Stimulated activated CD4-positive, alpha-beta T cell treated with anti-CD3 and anti-CD28 coated beads, Interleukin-4, amount 100 ng/mL, for 1 hour (primary cell): Measurements from ENCODE around the gene TEKT2.
A peak's percentile ranks its signal among the peaks of the same experiment; 100 is the strongest.

Experiments used
- DNase-seq: peaks from one replicate; pipeline ENCODE4 v3.0.0-alpha.2; 2020

TEKT2 gene

DNA sequence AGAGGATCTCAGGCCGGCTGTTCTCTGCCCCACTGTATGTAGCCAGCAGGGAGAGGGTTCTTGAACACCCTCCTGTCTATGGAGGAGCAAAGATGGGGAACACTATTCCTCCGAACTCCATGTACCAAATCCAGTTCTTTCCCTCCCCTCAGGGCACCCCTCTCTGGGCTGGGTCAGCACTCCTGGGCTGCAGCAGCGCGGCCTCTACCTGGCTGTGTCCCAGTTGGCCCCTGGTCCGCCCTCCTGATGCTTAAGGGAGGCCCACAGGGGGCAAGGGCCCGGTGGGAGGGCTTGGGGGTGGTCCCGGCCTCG lies 4.3 kb downstream of the TEKT2 start:
- DNase-seq: no peak

DNA sequence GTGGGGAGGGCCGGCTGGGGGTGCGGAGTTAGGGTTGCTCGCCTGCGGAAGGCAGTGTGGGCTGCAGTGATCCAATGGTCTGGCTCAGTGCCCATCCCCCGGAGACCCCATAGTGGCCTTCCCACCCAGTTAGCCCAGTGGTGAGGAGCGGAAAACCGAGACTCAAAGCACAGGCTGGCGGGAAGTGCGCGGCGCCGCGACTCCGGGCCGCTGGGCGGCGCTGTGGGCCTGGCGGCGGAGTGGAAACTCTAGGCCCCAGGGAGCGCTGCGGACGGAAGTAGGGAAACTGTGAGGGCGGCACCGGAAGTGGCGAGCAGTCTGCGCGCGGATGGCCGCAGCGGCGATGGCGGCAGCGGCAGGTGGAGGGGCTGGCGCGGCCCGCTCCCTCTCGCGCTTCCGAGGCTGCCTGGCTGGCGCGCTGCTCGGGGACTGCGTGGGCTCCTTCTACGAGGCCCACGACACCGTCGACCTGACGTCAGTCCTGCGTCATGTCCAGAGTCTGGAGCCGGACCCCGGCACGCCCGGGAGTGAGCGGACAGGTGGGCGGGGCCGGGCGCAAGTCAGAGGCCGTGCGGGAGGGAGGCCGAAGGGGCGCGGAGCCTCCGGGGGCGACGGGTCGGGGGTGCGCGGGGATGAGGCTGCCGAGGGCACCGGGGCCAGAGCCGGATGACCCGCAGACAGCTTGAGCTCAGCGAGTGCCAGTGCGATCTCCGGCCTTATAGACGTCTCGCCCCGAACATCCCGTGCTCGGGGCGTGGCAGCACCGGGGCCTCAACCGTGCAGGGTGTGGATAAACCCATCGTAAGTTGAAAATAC lies 4.9 kb downstream of the TEKT2 start, which contains the start of gene ADPRS:
ADPRS (plus strand) TSS at position 316 of the 816 bp plus-strand sequence; CDS start at position 329, 13 bp downstream.
- peak; percentile 90 for DNase-seq

DNA sequence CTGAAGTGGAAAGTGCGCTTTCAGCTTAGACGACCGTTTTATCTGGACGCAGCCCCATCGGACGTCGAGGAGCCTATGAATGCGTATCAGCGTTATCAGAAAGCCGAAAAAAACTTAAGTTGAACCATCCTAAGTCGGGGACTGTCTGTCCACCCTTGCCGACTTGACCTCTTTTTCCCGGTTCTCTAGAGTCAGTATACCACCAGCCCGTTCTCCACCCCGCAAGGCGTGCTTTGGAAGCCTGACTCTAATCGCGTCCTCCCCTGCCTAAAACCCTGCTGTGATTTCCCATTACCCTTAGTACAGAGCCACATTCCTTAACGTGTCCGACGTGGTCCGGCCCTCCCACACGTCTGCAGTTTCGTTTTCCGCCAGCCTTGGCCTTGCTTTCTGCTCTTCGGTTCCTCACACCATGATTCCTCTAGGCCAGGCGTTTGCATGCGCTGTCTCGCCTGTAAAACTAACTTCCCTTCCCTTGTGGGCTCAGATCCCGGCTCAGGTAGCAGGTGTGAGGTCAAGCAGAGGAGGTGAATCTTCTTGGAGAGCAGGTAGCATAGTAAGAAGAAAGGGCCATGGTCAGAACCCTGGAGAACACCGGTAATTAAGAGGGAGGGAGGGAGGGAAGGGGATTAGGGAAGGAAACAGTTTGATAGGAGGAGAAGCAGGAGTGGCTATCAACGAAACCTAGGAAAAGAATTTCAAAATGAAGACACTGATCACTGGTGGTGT lies 5.7 kb downstream of the TEKT2 start:
- DNase-seq: no peak

DNA sequence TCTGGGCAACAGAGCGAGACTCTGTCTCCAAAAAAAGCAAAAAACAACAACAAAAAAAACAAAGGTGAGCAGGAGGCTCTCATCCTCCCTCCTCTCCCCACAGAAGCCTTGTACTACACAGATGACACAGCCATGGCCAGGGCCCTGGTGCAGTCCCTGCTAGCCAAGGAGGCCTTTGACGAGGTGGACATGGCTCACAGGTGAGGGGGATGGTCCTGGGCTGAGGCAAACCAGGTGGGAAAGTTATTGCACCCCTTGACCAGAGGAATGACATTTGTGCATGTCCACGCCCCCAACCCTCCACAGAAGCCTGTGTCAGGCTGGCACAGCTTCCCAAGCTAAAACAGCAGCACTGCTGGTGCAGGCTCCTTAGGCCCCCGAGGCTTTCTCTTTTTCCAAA lies 7.2 kb downstream of the TEKT2 start:
- no peak for DNase-seq

DNA sequence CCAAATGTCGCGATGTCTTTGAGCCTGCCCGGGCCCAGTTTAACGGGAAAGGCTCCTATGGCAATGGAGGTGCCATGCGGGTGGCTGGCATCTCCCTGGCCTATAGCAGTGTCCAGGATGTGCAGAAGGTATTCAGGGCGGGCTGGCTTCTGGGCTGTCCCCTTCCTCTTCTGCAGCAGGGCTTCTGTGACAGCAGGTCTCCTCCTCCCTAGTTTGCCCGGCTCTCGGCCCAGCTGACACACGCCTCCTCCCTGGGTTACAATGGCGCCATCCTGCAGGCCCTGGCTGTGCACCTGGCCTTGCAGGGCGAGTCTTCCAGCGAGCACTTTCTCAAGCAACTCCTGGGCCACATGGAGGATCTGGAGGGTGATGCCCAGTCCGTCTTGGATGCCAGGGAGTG lies 7.8 kb downstream of the TEKT2 start:
- DNase-seq: no peak

DNA sequence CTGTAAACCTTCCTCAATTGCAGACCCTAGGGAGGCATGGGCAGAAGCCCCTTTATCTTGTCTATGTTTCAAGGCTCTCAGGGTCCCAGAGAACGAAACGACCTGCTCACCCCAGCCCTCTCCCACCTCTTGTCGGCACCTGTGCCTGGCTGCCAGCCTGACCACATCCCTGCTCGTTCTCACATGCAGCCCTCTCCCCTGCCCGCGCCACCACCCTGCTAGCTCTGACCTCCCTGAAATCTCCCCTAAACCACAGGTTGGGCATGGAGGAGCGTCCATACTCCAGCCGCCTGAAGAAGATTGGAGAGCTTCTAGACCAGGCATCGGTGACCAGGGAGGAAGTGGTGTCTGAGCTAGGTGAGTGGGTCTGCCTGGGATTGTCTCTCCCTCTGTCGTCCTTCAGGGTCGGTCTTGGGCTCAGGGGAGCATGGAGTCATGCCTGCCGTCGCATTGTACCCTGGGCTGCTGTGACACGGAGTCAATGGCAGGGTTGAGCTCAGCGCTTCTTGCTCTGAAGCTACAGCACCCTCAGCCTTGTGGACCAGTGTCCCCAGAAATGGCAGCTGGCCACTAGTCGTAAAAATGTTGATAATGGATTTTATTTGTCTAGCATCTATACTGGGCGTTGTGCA lies 8.4 kb downstream of the TEKT2 start:
- no peak for DNase-seq

DNA sequence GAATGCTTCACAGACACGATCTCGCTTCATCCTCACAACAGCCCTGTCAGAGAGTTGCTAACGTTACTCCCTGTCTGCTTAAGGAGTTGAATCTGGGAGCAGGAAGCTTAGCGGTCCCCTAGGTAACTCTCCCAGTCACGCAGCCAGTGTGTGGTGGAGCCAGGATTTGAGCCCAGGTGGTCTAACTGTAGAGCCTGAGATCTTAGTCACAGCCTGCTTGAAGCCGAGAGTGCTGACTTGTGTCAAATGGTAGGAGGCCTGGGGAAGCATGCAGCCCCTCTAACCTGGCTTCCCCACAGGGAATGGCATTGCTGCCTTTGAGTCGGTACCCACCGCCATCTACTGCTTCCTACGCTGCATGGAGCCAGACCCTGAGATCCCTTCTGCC lies 8.9 kb downstream of the TEKT2 start:
- no peak for DNase-seq

DNA sequence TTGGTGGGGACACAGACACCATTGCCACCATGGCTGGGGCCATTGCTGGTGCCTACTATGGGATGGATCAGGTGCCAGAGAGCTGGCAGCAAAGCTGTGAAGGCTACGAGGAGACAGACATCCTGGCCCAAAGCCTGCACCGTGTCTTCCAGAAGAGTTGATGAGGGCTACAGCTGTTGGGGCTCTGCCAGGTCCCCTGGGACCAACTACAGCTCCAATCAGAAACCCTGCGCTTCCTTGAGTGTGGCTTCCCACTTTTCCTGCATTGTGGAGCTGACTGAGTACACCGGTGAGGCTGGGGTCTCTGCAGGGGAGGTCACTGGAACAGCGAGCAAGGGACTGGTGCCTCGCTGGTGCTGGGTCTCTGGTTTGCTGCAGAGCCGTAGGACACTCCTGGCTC lies 9.3 kb downstream of the TEKT2 start:
- no peak for DNase-seq

DNA sequence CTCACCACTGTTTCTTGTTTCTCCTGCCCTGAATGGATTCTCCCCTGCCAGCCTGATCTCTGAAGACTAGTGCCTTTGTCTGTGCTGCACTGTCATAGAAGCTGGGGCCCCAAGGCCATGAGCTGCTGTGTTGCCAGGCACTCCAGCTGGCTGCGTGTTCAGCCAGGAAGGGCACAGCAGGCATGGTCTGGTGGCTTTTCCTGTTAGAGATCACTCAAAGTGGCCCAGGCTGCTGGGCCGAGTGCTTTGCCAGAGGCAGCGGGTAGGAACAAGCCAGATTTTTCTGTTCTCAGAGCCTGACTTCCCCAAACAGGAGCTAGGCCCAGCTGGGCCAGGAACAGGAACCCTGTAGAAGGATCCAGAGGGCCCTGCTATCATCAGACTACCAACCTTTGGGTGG lies 10.0 kb downstream of the TEKT2 start:
- DNase-seq: no peak

DNA sequence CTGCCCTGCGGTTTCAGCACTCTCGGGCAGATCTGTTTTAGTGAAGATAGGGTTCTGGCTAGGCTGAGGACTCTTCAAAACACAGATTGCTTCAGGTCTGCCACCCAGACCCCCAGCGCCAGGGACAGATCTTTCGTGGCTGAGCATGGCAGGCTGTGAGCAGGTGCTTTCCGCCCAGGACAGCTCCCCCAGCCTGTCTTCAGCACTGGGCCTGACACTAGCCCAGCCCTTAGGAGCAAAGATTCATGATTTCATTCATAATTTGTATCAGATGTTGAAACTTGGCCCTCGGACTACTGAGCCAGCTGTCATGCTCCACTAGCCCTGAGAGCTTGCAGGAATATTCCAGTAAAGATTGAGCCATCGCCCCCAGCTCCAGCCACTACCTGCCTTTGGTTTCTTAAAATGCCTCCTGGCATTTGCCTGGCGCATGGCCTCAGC lies 10.7 kb downstream of the TEKT2 start:
- DNase-seq: no peak

DNA sequence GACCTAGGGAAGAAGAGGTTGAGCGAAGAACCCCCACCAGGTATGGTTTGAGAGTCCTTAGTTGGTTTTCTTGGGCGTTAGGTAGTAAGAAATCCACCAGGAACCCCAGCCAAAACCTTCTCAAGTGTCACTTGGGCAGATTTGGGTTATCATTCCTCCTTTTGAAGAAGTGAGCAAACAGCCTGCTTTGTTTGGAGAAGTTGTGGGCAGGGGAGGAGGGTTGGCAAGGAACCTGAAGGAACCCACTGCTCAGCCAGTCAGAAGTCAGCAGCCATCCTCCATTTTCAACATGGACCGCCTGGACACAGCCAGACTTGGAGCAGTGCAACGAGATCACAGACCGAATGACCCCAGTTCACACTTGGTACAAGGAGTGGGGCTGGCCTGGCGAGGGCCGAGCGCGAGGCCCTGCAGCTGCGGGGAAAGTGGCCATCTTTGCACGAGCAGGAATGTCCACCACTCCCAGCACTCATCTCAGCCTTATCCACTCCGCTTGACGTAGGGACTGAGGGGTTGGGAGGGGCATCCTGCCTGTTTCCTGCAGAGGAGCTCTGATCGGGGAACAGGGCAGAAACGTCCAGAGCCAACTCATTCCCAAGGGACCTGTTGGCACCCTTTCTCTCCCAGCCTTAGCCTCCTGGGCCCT lies 12.0 kb downstream of the TEKT2 start:
- DNase-seq: no peak

DNA sequence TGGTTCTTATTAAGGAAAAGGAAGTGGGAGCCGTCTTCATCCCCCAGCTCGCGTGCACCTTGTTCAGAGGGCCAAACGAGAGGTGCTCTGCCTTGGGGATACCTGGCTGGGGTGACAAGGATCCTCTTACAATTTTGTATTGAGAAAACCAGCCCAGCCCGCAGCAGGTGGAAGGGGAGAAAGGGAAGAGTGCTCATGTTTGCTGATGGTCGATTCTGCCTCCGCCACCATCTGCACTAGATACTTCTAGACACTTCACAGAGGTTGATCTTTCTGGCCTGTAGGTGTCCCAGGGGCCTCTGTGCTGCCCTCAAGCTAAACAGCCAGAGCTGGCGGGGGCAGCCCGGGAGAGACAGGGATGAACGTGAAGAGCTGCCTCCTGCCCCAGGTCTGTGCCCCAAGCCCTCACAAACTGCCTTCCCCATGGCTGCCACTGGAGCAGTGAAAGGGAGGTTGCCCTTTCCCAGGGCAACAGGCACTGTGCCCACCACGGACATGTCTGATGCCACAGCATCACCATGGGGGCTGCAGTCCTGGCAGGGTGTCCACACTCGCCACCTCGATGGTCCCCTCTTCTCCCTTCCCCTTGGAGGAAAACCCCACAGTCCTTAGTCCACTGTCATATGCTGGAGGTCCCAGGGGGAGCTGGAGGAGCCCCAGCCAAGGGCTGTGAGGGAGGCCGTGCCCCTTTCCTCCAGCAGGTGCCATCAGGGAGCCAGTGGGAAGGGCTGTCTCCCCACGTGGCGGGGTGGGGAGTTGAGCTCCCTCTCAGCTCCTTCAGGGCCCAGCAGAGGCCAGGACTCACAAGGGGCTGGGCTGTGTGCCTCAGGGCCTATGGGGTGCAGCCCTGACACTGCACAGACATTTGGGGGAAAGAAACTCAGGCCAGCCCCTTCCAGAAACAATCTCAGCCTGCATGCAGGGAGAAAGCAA lies 12.9 kb downstream of the TEKT2 start:
- no peak for DNase-seq

DNA sequence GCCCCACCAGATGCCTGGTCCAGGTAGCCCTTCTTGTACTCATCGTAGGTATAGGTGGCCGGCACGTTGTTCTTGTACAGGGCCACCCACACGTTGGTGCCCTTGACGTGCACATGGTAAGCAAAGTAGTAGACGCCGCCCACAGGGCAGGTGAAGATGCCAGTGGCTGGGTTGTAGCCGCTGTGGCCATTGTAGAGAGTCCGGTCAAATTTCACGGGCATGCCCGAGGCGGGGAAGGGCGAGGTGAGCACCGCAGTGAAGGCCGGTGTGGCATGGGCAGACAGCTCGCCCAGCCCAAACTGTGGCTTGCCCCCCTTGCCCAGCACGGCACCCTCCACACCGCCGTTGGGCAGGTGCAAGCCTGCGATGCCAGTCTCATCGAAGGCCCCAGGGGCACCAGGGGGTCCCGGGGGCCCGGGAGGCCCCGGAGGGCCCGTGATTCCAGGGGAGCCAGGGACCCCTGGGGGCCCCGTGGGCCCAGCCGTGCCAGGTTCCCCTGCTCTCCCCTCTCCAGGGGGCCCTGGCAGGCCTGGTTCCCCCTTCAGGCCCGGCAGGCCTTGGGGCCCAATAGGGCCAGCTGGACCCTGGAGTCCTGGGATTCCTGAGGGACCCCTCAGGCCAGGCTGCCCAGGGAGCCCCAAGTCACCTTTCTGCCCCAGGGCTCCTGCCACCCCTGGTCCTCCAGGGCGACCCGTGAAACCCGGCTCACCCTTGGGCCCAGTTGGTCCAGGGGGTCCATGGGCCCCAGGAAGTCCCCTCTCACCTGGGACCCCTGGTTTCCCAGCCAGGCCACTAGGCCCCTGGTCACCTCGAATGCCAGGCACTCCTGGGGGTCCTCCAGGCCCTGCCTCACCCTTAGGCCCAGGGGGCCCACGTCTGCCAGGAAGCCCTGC lies 14.0 kb downstream of the TEKT2 start:
- DNase-seq: no peak

DNA sequence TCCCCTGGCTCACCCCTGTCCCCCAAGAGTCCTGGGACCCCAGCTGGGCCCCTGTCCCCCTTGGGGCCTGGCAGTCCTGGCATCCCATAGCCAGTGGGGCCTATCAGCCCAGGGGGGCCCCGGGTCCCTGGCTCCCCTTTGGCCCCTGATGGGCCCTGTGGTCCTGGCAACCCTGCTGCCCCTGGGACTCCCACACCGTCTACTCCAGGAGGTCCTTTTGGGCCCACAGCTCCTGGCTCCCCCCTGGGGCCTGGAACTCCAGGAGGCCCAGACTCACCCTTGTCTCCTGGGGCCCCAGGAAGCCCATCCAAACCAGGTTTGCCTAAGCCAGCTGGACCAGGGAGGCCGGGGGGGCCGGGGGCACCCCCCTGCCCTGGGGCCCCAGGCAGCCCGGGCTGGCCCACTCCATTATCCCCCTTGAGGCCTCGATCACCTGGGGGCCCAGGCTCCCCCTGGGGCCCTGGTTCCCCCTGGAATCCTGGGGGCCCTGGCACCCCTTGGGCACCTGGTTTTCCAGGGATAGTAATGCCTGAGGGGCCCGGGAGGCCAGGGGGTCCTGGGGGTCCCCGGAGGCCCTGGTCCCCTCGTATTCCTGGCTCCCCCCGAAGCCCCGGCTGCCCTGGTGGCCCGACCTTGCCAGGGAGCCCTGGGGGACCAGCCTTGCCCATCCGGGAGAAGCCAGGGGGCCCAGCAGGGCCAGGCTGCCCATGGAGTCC lies 14.9 kb downstream of the TEKT2 start:
- no peak for DNase-seq

DNA sequence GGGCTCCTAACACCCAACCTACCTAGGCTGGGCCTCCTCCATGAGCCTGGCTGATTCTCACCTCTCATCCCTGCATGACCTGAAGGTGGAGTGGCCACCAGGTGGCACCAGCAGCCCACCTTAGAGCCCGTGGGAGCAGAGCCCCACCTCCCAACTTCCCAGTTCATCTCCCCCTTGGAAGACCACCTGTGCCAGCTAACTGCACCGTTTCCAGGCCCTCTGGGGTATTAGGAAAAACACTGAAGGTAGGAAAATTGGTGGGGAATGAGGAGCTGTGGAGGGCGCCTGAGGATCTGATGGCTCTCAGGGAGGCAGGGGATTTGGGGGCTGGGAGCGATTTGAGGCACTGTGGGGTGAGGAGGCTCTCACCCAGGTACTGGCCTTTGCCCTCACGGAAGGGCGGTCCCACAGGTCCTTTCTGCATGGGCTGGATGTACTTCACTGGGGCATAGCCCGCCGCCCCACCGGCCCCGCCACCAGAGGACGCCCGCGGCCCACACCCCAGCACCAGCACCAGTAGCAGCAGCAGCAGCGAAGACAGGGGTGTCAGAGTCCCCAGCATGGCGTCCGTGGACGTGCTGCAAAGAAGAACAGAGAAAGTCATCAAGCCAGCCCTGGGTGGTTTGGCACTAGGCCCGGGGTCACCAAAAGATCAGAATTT lies 15.9 kb downstream of the TEKT2 start:
- peak; percentile 79 for DNase-seq

DNA sequence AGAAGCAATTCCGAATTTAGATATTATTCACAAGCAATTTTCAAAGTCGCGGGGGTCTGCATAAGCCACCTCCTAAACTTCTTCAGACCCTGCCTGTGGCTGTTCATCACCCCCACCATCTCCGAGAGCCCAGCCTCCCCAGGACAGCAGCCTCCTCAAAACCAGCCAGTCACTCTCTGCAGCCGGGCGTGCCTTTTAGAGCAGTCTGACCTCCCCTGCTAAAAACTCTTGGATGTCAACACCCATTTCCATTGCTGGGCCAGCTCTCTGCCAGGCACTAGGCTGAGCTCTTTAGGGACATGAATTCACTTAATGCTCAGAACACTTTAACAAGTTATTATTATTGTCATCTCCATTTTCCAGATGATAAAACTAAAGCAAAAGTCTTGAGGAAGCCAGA lies 16.5 kb downstream of the TEKT2 start:
- DNase-seq: no peak

DNA sequence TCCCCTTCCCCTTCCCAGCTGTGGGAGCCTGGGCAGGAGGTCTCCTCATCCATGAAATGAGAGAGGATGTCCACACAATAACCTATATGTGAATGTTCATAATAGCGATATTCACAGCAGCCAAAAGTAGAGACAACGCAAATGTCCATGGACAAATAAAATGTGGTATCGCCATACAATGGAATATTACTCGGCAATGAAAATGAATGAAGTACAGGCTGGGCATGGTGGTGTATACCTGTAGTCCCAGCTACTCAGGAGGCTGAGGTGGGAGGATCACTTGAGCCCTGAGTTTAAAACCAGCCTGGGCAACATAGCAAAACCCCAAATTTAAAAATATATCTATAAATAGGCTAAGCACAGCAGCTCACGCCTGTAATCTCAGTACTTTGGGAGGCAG lies 17.7 kb downstream of the TEKT2 start:
- DNase-seq: no peak

DNA sequence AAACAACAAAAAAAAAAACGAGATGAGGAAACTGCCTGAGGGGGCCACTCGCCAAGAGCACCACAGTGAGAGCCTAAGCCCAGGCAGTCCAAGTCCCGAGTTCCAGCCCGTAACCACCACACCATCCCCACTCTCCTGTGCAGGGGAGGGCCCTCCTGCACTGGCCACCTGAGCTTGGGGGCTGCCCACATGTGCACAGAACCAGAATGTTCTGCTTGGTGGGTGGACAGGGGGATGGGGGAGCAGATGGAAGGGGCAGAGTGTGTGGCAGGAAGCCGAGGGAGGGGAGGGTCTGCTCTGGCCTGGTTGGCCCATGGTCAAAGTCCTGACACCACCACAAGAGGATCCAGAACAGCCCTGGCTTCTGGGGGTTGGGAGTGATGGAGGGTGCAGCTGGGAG lies 22.4 kb downstream of the TEKT2 start:
- DNase-seq: no peak

DNA sequence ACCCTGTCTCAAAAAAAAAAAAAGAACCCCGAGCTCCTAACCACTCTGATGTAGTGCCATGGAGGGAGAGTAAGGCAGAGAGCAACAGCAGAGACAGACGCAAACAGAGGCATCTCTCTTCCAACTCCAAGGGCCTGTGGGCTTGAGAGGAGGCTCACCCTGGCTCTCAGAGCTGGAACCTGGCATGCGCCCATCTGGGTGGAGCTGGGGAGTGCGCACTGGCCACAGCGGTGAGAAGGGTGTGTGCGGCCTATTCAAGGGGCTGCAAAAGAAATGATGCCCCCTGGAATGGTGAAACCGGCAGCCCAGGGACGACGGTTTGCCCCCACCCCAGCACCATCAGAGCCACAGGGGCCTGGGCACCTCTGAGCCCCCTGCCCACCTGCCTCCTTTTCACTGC lies 23.5 kb downstream of the TEKT2 start:
- no peak for DNase-seq

DNA sequence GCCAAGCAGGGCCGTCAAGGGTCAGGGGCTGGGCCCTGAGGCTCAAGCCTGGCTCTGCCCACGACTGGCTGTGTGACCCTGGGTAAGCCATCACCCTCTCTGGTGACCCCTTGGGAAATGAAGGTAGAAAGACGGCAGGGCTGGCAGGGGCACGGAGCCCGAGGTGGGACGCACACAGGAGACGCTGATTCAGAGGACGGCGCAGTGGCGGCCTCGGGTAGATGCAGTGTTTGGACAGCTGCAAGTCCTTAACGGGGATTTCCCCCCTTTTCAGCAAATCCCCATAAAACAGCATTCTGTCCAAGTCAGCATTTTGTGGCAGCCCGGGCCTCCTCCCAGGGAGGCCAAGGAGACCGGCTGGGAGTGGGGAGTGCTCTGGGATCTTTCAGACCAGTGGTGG lies 24.4 kb downstream of the TEKT2 start:
- DNase-seq: no peak
